HCT116 (cell line): ENCODE data around the gene PGC. TPM values are rescaled to one million over a fixed set of nuclear protein-coding genes. Genes with fewer than 3 reads are reported as not detected.

Experiments
- ATAC-seq: fragments of 200-7000 bp; cut with Tn5 transposase; 2 replicates; pipeline ENCODE4 v1.9.1; 2020; ENCODE audit warnings: mild to moderate bottlenecking, moderate library complexity
- BruUV-seq: library from RNA; stranded (reverse); fragments of 400-500 nt; replicated peaks from 2 replicates; lab custom pipeline; 2021; lab: Mats Ljungman, UMichigan
- CTCF ChIA-PET: fragments of 300-600 bp; sonication (Branson Sonifier 250); formaldehyde crosslinking; loops from one replicate; lab custom pipeline; 2021; ENCODE audit warnings: antibody characterized with exemption; lab: Charles Lee
- POLR2A ChIA-PET: fragments of 300-600, 350-600 bp; sonication (Branson Sonifier 250); formaldehyde crosslinking; loops from one replicate; lab custom pipeline; 2021; ENCODE audit warnings: antibody characterized with exemption; lab: Charles Lee
- RAD21 ChIA-PET, 2 experiments: fragments of 300-600 bp; sonication (Branson Sonifier 250); formaldehyde crosslinking; loops; one replicate each; lab custom pipeline; 2023; ENCODE audit warnings: low total read pairs in 2 of 2; ENCODE audit not compliant: uncharacterized antibody in 2 of 2, unreplicated experiment in 2 of 2, low non-redundant PET in 1 of 2; lab: Charles Lee
- DNase-seq: peaks from one replicate; pipeline ENCODE4 v3.0.0-alpha.2; 2010; ENCODE audit warnings: low read depth, low spot score
- H2AFZ ChIP-seq: fragments of 200-600 bp; shearing (Covaris generic), sonication (generic); 2 replicates; pipeline ENCODE4 v1.6.1; 2017; ENCODE audit warnings: low read depth, mixed run types, mixed read lengths, antibody characterized with exemption, low read length; ENCODE audit not compliant: poor library complexity, severe bottlenecking
- H3K27ac ChIP-seq: 2 replicates; pipeline ENCODE4 v1.5.1; 2012; ENCODE audit warnings: low read depth, low read length
- H3K27me3 ChIP-seq: fragments of 200-600 bp; sonication (generic); 2 replicates; pipeline ENCODE4 v1.6.1; 2016; ENCODE audit warnings: mixed run types, low read length, mixed read lengths; ENCODE audit not compliant: insufficient read depth
- H3K36me3 ChIP-seq, 2 experiments: fragments of 200-500 bp in 1 of 2; fragments of 200-600 bp in 1 of 2; sonication (Bioruptor generic) in 1 of 2; sonication (generic) in 1 of 2; 2 replicates each; pipeline versions ENCODE4 v1.5.1 to v1.6.1; 2014 to 2016; ENCODE audit warnings: low read length in 2 of 2, inconsistent platforms in 1 of 2, mixed read lengths in 1 of 2, mixed run types in 1 of 2; ENCODE audit not compliant: insufficient read depth in 2 of 2, control insufficient read depth in 1 of 2
- H3K4me1 ChIP-seq, 2 experiments: fragments of 200-600 bp in 1 of 2; sonication (generic) in 1 of 2; 2 replicates each; pipeline versions ENCODE4 v1.5.1 to v1.6.1; 2012 to 2017; ENCODE audit warnings: low read length in 2 of 2, inconsistent platforms in 1 of 2, mild to moderate bottlenecking in 1 of 2, mixed read lengths in 1 of 2, mixed run types in 1 of 2, moderate library complexity in 1 of 2; ENCODE audit not compliant: insufficient read depth in 2 of 2, control insufficient read depth in 1 of 2
- H3K4me2 ChIP-seq: fragments of 200-600 bp; sonication (generic); 2 replicates; pipeline ENCODE4 v1.6.1; 2017; ENCODE audit warnings: mixed run types, low read length, mixed read lengths
- H3K4me3 ChIP-seq, 2 experiments: fragments of 200-600 bp in 1 of 2; sonication (generic) in 1 of 2; replicated peaks in 1 of 2; 2 replicates each; pipeline ENCODE4 v1.5.1; 2011 to 2016; ENCODE audit warnings: low read length in 2 of 2, control low read depth in 1 of 2, low read depth in 1 of 2, mild to moderate bottlenecking in 1 of 2, mixed read lengths in 1 of 2, mixed run types in 1 of 2
- H3K79me2 ChIP-seq: fragments of 200-600 bp; sonication (generic); 2 replicates; pipeline ENCODE4 v1.6.1; 2017; ENCODE audit warnings: mild to moderate bottlenecking, mixed run types, low read length, moderate library complexity, mixed read lengths; ENCODE audit not compliant: insufficient read depth
- H3K9ac ChIP-seq: fragments of 200-600 bp; sonication (generic); 2 replicates; pipeline ENCODE4 v1.6.1; 2016; ENCODE audit warnings: low read length, mixed read lengths
- H3K9me2 ChIP-seq: fragments of 200-600 bp; sonication (generic), shearing (Covaris generic); 2 replicates; pipeline ENCODE4 v1.6.1; 2017; ENCODE audit warnings: mixed run types, mild to moderate bottlenecking, moderate library complexity; ENCODE audit not compliant: insufficient read depth
- H3K9me3 ChIP-seq, 2 experiments: fragments of 200-500 bp in 1 of 2; fragments of 200-600 bp in 1 of 2; sonication (Bioruptor generic) in 1 of 2; sonication (generic) in 1 of 2; 2 replicates each; pipeline ENCODE4 v1.6.1; 2014 to 2017; ENCODE audit warnings: low read length in 2 of 2, mixed read lengths in 2 of 2, inconsistent platforms in 1 of 2, low read depth in 1 of 2, mild to moderate bottlenecking in 1 of 2, mixed run types in 1 of 2, moderate library complexity in 1 of 2; ENCODE audit not compliant: control insufficient read depth in 1 of 2, insufficient read depth in 1 of 2
- H4K20me1 ChIP-seq: fragments of 200-600 bp; sonication (generic), shearing (Covaris generic); 2 replicates; pipeline ENCODE4 v1.6.1; 2017; ENCODE audit warnings: mixed run types, mild to moderate bottlenecking, moderate library complexity; ENCODE audit not compliant: insufficient read depth
- CTCF ChIP-seq, 3 experiments: fragments of 200-600 bp in 1 of 3; sonication (generic) in 1 of 3; IDR thresholded peaks in 2 of 3; conservative IDR thresholded peaks in 1 of 3; 2 replicates each; pipeline ENCODE4 v1.5.1; 2012 to 2017; ENCODE audit warnings: low read depth in 2 of 3, low read length in 2 of 3, antibody characterized with exemption in 1 of 3, borderline replicate concordance in 1 of 3, control low read depth in 1 of 3, mild to moderate bottlenecking in 1 of 3, mixed read lengths in 1 of 3, mixed run types in 1 of 3, moderate library complexity in 1 of 3; ENCODE audit not compliant: insufficient read depth in 1 of 3
- EZH2 ChIP-seq: fragments of 200-600 bp; sonication (generic); IDR thresholded peaks from 2 replicates; pipeline ENCODE4 v1.6.1; 2017; ENCODE audit warnings: antibody characterized with exemption, mixed run types
- YY1 ChIP-seq: IDR thresholded peaks from 2 replicates; pipeline ENCODE4 v1.6.1; 2011; ENCODE audit warnings: low read length, low read depth, moderate library complexity, mild to moderate bottlenecking; ENCODE audit not compliant: insufficient replicate concordance; ENCODE audit errors: extremely low read depth
- intact Hi-C: fragments of 100-400 bp; cut with micrococcal nuclease; formaldehyde crosslinking; loops from 2 replicates; pipeline ENCODE4 v1.10.0; 2022
- total RNA-seq: library from RNA; stranded (reverse); gene quantifications from one replicate; pipeline ENCODE4 v1.2.1, GENCODE V29; 2021; ENCODE audit not compliant: unreplicated experiment

PGC gene
- total RNA-seq, 1 experiment from 2014 or later = 1.2 TPM

GRCh38 chr6:41712651-41713103, 34.5 kb downstream of the PGC start:
- no peak overlapping the region for H2AFZ ChIP-seq

More at GRCh38 chr6:41712651-41713103, 34.5 kb downstream of the PGC start:
- peak overlapping the region; percentile 91 for H3K27ac ChIP-seq
- no peaks in the 10 kb centered on the region for H4K20me1 ChIP-seq
- POLR2A ChIA-PET = interaction anchor here (1.1 kb wide), 1 partner anchor 15 kb away, joined by 3 read pairs; no protein-coding TSS in a partner anchor
- H3K4me3 ChIP-seq = peak overlapping the region in 1 of 2 experiments; percentile 39; a peak in 1 of 4 replicates
- no peaks in the 10 kb centered on the region for H3K27me3 ChIP-seq
- peak overlapping the region; percentile 86 for H3K4me2 ChIP-seq
- no peaks in the 10 kb centered on the region for H3K79me2 ChIP-seq
- CTCF ChIA-PET = interaction anchor here (0.7 to 2.5 kb wide), 2 partner anchors 22 to 110 kb away, joined by 3 to 17 read pairs; no protein-coding TSS in a partner anchor
- DNase-seq (no peak), ATAC-seq (peak; percentile 64)
- BruUV-seq = no TSS peak
- peaks cover 41 to 47% of the 10 kb centered on the region in 2 experiments for H3K4me1 ChIP-seq
- no peaks in the 10 kb centered on the region for H3K9me2 ChIP-seq
- no peak for TF ChIP-seq CTCF (IDR thresholded peaks at IDR 0.05 in 2 of 3, conservative IDR thresholded peaks at IDR 0.05 in 1 of 3; ENCODE audit: borderline replicate concordance in 1 of 3, insufficient read depth in 1 of 3, low read depth in 2 of 3, low read length in 2 of 3)
- no peak for TF ChIP-seq EZH2
- no peak for TF ChIP-seq YY1
- H3K9ac ChIP-seq = peak overlapping the region; percentile 51; the same call in 1 of the 2 replicates
- H3K36me3 ChIP-seq = no peaks in the 10 kb centered on the region
- RAD21 ChIA-PET = interaction anchor here in 1 of 2 experiments (1.5 kb wide), 1 partner anchor 22 kb away, joined by 4 read pairs; no protein-coding TSS in a partner anchor
- intact Hi-C loops = no loop called here
- no peaks in the 10 kb centered on the region for H3K9me3 ChIP-seq
